OCI-LY7 (cell line): ENCODE results near the gene CTBP1. TPM values are rescaled to one million over a fixed set of nuclear protein-coding genes. Genes with fewer than 3 reads are reported as not detected.

ENCODE experiments used
- BruUV-seq: library from RNA; stranded (reverse); fragments of 400-500 nt; replicated peaks from 2 replicates; lab custom pipeline; 2021; lab: Mats Ljungman, UMichigan
- CTCF ChIA-PET: fragments of 300-600 bp; sonication (Branson Sonifier 250); formaldehyde crosslinking; loops from one replicate; lab custom pipeline; 2022; ENCODE audit warnings: antibody characterized with exemption; ENCODE audit not compliant: unreplicated experiment; lab: Charles Lee
- POLR2A ChIA-PET: fragments of 300-600 bp; sonication (Branson Sonifier 250); formaldehyde crosslinking; loops from one replicate; lab custom pipeline; 2022; ENCODE audit warnings: antibody characterized with exemption; lab: Charles Lee
- DNase-seq: peaks from one replicate; pipeline ENCODE4 v3.0.0-alpha.2; 2015; ENCODE audit warnings: low spot score
- H2AFZ ChIP-seq: fragments of 200-600 bp; sonication (generic), shearing (Covaris generic); 2 replicates; pipeline ENCODE4 v1.6.1; 2014; ENCODE audit warnings: mild to moderate bottlenecking, antibody characterized with exemption, low read length, moderate library complexity
- H3K27ac ChIP-seq: fragments of 200-600 bp; sonication (generic); 2 replicates; pipeline ENCODE4 v1.5.1; 2014; ENCODE audit warnings: mixed run types, low read depth, mild to moderate bottlenecking, moderate library complexity, low read length, inconsistent platforms; ENCODE audit not compliant: poor library complexity, severe bottlenecking
- H3K36me3 ChIP-seq: fragments of 200-600 bp; sonication (generic); 2 replicates; pipeline ENCODE4 v1.6.1; 2014; ENCODE audit warnings: mild to moderate bottlenecking, antibody characterized with exemption, low read length, moderate library complexity, mixed read lengths; ENCODE audit not compliant: insufficient read depth
- H3K4me1 ChIP-seq: fragments of 200-600 bp; sonication (generic); 2 replicates; pipeline ENCODE4 v1.5.1; 2014; ENCODE audit warnings: mild to moderate bottlenecking, low read length; ENCODE audit not compliant: insufficient read depth, poor library complexity, severe bottlenecking
- H3K4me2 ChIP-seq: fragments of 200-600 bp; sonication (generic); 2 replicates; pipeline ENCODE4 v1.6.1; 2014; ENCODE audit warnings: mild to moderate bottlenecking, low read length
- H3K4me3 ChIP-seq: fragments of 200-600 bp; sonication (generic); 2 replicates; pipeline ENCODE4 v1.5.1; 2014; ENCODE audit warnings: mild to moderate bottlenecking, low read depth, low read length; ENCODE audit not compliant: poor library complexity, severe bottlenecking
- H3K79me2 ChIP-seq: fragments of 200-600 bp; sonication (generic); 2 replicates; pipeline ENCODE4 v1.6.1; 2016; ENCODE audit warnings: low read depth, mild to moderate bottlenecking, low read length, moderate library complexity, mixed read lengths; ENCODE audit not compliant: insufficient read depth
- H3K9me2 ChIP-seq: fragments of 200-600 bp; sonication (generic); 2 replicates; pipeline ENCODE4 v1.6.1; 2016; ENCODE audit warnings: mild to moderate bottlenecking, low read length, mixed read lengths; ENCODE audit not compliant: insufficient read depth
- H3K9me3 ChIP-seq: fragments of 200-600 bp; sonication (generic); 2 replicates; pipeline ENCODE4 v1.6.1; 2014; ENCODE audit warnings: mild to moderate bottlenecking, mixed run types, low read length, mixed read lengths
- H4K20me1 ChIP-seq: fragments of 200-600 bp; sonication (generic); 2 replicates; pipeline ENCODE4 v1.6.1; 2014; ENCODE audit warnings: mild to moderate bottlenecking, antibody characterized with exemption, low read length, moderate library complexity, mixed read lengths; ENCODE audit not compliant: insufficient read depth
- CTCF ChIP-seq: fragments of 200-600 bp; sonication (generic); conservative IDR thresholded peaks from 2 replicates; pipeline ENCODE4 v1.5.1; 2014; ENCODE audit warnings: mild to moderate bottlenecking, antibody characterized with exemption, low read length, moderate library complexity, mixed read lengths
- EZH2phosphoT487 ChIP-seq: fragments of 200-600 bp; sonication (generic); IDR thresholded peaks from 2 replicates; pipeline ENCODE4 v1.6.1; 2018; ENCODE audit warnings: low read depth, borderline replicate concordance, mild to moderate bottlenecking, mixed run types, antibody characterized with exemption, low read length, moderate library complexity, mixed read lengths
- intact Hi-C: fragments of 100-400 bp; cut with micrococcal nuclease; formaldehyde crosslinking; loops from one replicate; pipeline ENCODE4 v1.10.0; 2022; ENCODE audit not compliant: unreplicated experiment
- total RNA-seq, 2 experiments: library from RNA; depleted of rRNA in 1 of 2; stranded (reverse); fragments of >200 nt in 1 of 2; shearing (Covaris generic) in 1 of 2; gene quantifications; 2 replicates each; pipeline ENCODE4 v1.2.3, GENCODE V29; 2014 to 2022

CTBP1 gene
- total RNA-seq, 2 experiments from 2014 or later: 238 to 311 TPM

- no peak overlapping the region for H3K4me3 ChIP-seq
- no peak overlapping the region for H2AFZ ChIP-seq
- H3K79me2 ChIP-seq: peaks cover 10% of the 10 kb centered on the region; the same call in 1 of the 2 replicates
- ChIA-PET CTCF (no interaction called here), POLR2A (no interaction called here)
- no peak overlapping the region for H3K4me2 ChIP-seq
- peaks cover 46% of the 10 kb centered on the region for H3K4me1 ChIP-seq
- no peak for TF ChIP-seq EZH2phosphoT487
- no peak for TF ChIP-seq CTCF
- no peak overlapping the region for H3K27ac ChIP-seq
- H3K36me3 ChIP-seq: peaks cover 76% of the 10 kb centered on the region
- no peaks in the 10 kb centered on the region for H4K20me1 ChIP-seq
- no peak for DNase-seq
- H3K9me2 ChIP-seq: no peaks in the 10 kb centered on the region
- no peaks in the 10 kb centered on the region for H3K9me3 ChIP-seq
- BruUV-seq: no TSS peak
- intact Hi-C loops: no loop called here
Measured at GRCh38 chr4:1213336-1213995, 35.5 kb downstream of the CTBP1 start.

GRCh38 chr4:1212546-1213335 is 36.2 kb downstream of the CTBP1 start:
- Histone ChIP-seq H3K9me2 (no peaks in the 10 kb centered on the region), H3K79me2 (peaks cover 8% of the 10 kb centered on the region; the same call in 1 of the 2 replicates), H2AFZ (no peak overlapping the region), H3K4me1 (peaks cover 39% of the 10 kb centered on the region), H3K4me2 (no peak overlapping the region), H3K27ac (no peak overlapping the region), H3K4me3 (no peak overlapping the region), H3K9me3 (no peaks in the 10 kb centered on the region), H3K36me3 (peaks cover 75% of the 10 kb centered on the region), H4K20me1 (no peaks in the 10 kb centered on the region)
- no peak for DNase-seq
- intact Hi-C loops: no loop called here
- POLR2A ChIA-PET: no interaction called here
- TF ChIP-seq CTCF: no peak
- TF ChIP-seq EZH2phosphoT487: no peak
- no TSS peak for BruUV-seq
- CTCF ChIA-PET: no interaction called here
